Uterine smooth muscle cell (primary cell): Measurements from ENCODE around the gene KLHL29. TPM values are rescaled to one million over a fixed set of nuclear protein-coding genes. Genes with fewer than 3 reads are reported as not detected.

Source experiments
- total RNA-seq: library from RNA; depleted of rRNA; stranded (reverse); fragments of >200 nt; gene quantifications from 2 replicates; pipeline ENCODE4 v1.2.3, GENCODE V29; 2014

The KLHL29 gene
- total RNA-seq: 3.8 and 5.5 TPM in 2 replicates

GRCh38 chr2:23384551-23385343 is at the start of gene KLHL29:
Gene KLHL29 (plus strand): TSS chr2:23385179. CDS start chr2:23562197, 177,018 bp downstream.

